ENCODE measurements around the gene FOXL3. TPM values are rescaled to one million over a fixed set of nuclear protein-coding genes. Genes with fewer than 3 reads are reported as not detected.

Gene FOXL3
- polyA plus RNA-seq, 3 donors: not detected

GRCh38 chr7:269721-270120 is 20.2 kb upstream of the FOXL3 start:
- Histone ChIP-seq H3K9me3 (replicated peaks in 1 of 2; ENCODE audit: control insufficient read depth in 1 of 2, insufficient read depth in 1 of 2, low read length in 2 of 2) (peaks cover 25 to 41% of the 10 kb centered on the region in 2 donors), H3K27me3 (ENCODE audit: control insufficient read depth in 2 of 2, insufficient read depth in 2 of 2, low read length in 2 of 2) (no peaks in the 10 kb centered on the region), H3K36me3 (replicated peaks in 1 of 2; ENCODE audit: control insufficient read depth in 1 of 2, insufficient read depth in 2 of 2, low read length in 2 of 2) (no peaks in the 10 kb centered on the region), H3K79me2 (ENCODE audit: insufficient read depth, low read length) (no peaks in the 10 kb centered on the region), H2AFZ (ENCODE audit: insufficient read depth, low read depth, low read length, poor library complexity, severe bottlenecking) (no peak overlapping the region), H3K27ac (ENCODE audit: low read depth in 1 of 2, low read length in 2 of 2) (no peak overlapping the region), H3K4me3 (replicated peaks in 1 of 3; ENCODE audit: low read depth in 2 of 3, low read length in 3 of 3) (no peak overlapping the region), H4K20me1 (ENCODE audit: insufficient read depth, low read length) (no peaks in the 10 kb centered on the region), H3K4me1 (ENCODE audit: control insufficient read depth in 1 of 2, insufficient read depth in 2 of 2, low read length in 2 of 2) (peaks cover 3 to 6% of the 10 kb centered on the region in 2 donors), H3K9ac (ENCODE audit: insufficient read depth, low read length, poor library complexity, severe bottlenecking) (no peak overlapping the region), H3K4me2 (replicated peaks; ENCODE audit: extremely low read depth, low read length, poor library complexity, severe bottlenecking) (no peak overlapping the region)
- Mint-ChIP-seq H3K4me3 (no peak overlapping the region), H3K9me3 (peaks cover 27 to 47% (median 34%) of the 10 kb centered on the region in 7 donors), H3K27ac (no peak overlapping the region), H3K36me3 (no peaks in the 10 kb centered on the region), H3K4me1 (peaks cover 4% of the 10 kb centered on the region), H3K27me3 (ENCODE audit: low read depth in 3 of 3) (peaks cover 1 to 9% (median 6%) of the 10 kb centered on the region in 3 donors)
- DNase-seq: no peak
- intact Hi-C loops (cut with micrococcal nuclease): no loop called here
- TF ChIP-seq, protein P1, sequence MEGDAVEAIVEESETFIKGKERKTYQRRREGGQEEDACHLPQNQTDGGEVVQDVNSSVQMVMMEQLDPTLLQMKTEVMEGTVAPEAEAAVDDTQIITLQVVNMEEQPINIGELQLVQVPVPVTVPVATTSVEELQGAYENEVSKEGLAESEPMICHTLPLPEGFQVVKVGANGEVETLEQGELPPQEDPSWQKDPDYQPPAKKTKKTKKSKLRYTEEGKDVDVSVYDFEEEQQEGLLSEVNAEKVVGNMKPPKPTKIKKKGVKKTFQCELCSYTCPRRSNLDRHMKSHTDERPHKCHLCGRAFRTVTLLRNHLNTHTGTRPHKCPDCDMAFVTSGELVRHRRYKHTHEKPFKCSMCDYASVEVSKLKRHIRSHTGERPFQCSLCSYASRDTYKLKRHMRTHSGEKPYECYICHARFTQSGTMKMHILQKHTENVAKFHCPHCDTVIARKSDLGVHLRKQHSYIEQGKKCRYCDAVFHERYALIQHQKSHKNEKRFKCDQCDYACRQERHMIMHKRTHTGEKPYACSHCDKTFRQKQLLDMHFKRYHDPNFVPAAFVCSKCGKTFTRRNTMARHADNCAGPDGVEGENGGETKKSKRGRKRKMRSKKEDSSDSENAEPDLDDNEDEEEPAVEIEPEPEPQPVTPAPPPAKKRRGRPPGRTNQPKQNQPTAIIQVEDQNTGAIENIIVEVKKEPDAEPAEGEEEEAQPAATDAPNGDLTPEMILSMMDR (IDR thresholded peaks at IDR 0.05): no peak
- 88% methylated on average over 7 of the region's 11 CpGs for WGBS (ENCODE audit: insufficient coverage)

- no peaks in the 10 kb centered on the region for H3K36me3 ChIP-seq (replicated peaks in 1 of 2; ENCODE audit: control insufficient read depth in 1 of 2, insufficient read depth in 2 of 2, low read length in 2 of 2)
- no peaks in the 10 kb centered on the region for H4K20me1 ChIP-seq (ENCODE audit: insufficient read depth, low read length)
- Mint-ChIP-seq H3K27me3 (ENCODE audit: low read depth in 3 of 3) (peaks cover 1 to 9% (median 8%) of the 10 kb centered on the region in 3 donors), H3K36me3 (no peaks in the 10 kb centered on the region), H3K4me3 (no peak overlapping the region), H3K27ac (no peak overlapping the region), H3K9me3 (peaks cover 33 to 47% (median 35%) of the 10 kb centered on the region in 7 donors), H3K4me1 (peaks cover 2% of the 10 kb centered on the region)
- H3K4me2 ChIP-seq (replicated peaks; ENCODE audit: extremely low read depth, low read length, poor library complexity, severe bottlenecking): no peak overlapping the region
- no peak for DNase-seq
- 90% methylated on average over 10 of the region's 11 CpGs for WGBS (ENCODE audit: insufficient coverage)
- no peak overlapping the region for H2AFZ ChIP-seq (ENCODE audit: insufficient read depth, low read depth, low read length, poor library complexity, severe bottlenecking)
- intact Hi-C loops (cut with micrococcal nuclease): no loop called here
- no peaks in the 10 kb centered on the region for H3K4me1 ChIP-seq (ENCODE audit: control insufficient read depth in 1 of 2, insufficient read depth in 2 of 2, low read length in 2 of 2)
- no peak overlapping the region for H3K27ac ChIP-seq (ENCODE audit: low read depth in 1 of 2, low read length in 2 of 2)
- no peaks in the 10 kb centered on the region for H3K79me2 ChIP-seq (ENCODE audit: insufficient read depth, low read length)
- no peak overlapping the region for H3K9ac ChIP-seq (ENCODE audit: insufficient read depth, low read length, poor library complexity, severe bottlenecking)
- no peak overlapping the region for H3K4me3 ChIP-seq (replicated peaks in 1 of 3; ENCODE audit: low read depth in 2 of 3, low read length in 3 of 3)
- peaks cover 32 to 38% of the 10 kb centered on the region in 2 donors for H3K9me3 ChIP-seq (replicated peaks in 1 of 2; ENCODE audit: control insufficient read depth in 1 of 2, insufficient read depth in 1 of 2, low read length in 2 of 2)
- no peaks in the 10 kb centered on the region for H3K27me3 ChIP-seq (ENCODE audit: control insufficient read depth in 2 of 2, insufficient read depth in 2 of 2, low read length in 2 of 2)
- TF ChIP-seq, protein P1 (IDR thresholded peaks at IDR 0.05): no peak
Measured at GRCh38 chr7:270351-270983, 19.5 kb upstream of the FOXL3 start.
